Naive thymus-derived CD4-positive, alpha-beta T cell (primary cell): ENCODE measurements around the gene SLC22A31. TPM values are rescaled to one million over a fixed set of nuclear protein-coding genes. Genes with fewer than 3 reads are reported as not detected.
"Not testable (repeated sequence)": the region's sequence is repeated elsewhere in the genome, so short reads cannot be mapped to it uniquely, and the experiment has no call there.

Experiments
- ATAC-seq: fragments of 150-1000 bp; cut with Tn5 transposase; 2 replicates; pipeline ENCODE4 v1.10.0; 2021; ENCODE audit warnings: mild to moderate bottlenecking, moderate library complexity
- CTCF ChIA-PET: fragments of 350-600 bp; sonication (Branson Sonifier 250); formaldehyde crosslinking; loops from one replicate; lab custom pipeline; 2021; ENCODE audit warnings: antibody characterized with exemption; lab: Charles Lee
- POLR2A ChIA-PET: fragments of 350-600 bp; sonication (Branson Sonifier 250); formaldehyde crosslinking; loops from one replicate; lab custom pipeline; 2021; ENCODE audit warnings: antibody characterized with exemption, inconsistent platforms; lab: Charles Lee
- DNase-seq, 9 donors: peaks; one replicate each; pipeline versions ENCODE4 v3.0.0 to v3.0.0-alpha.2; 2020 to 2022; ENCODE audit warnings: mixed read lengths in 1 of 9
- H3K27ac ChIP-seq: one replicate; pipeline ENCODE4 v1.7.0; 2013; ENCODE audit warnings: mild to moderate bottlenecking, low read depth, low read length, moderate library complexity
- H3K27me3 ChIP-seq, 2 donors: one replicate each; pipeline ENCODE4 v1.7.0; 2013; ENCODE audit warnings: low read length in 2 of 2, mild to moderate bottlenecking in 2 of 2, moderate library complexity in 2 of 2; ENCODE audit not compliant: control insufficient read depth in 2 of 2, insufficient read depth in 2 of 2
- H3K36me3 ChIP-seq, 3 experiments: 1 replicate in 2 of 3; 2 replicates in 1 of 3; pipeline ENCODE4 v1.7.0; 2013; ENCODE audit warnings: low read length in 3 of 3, mild to moderate bottlenecking in 3 of 3, moderate library complexity in 1 of 3; ENCODE audit not compliant: insufficient read depth in 3 of 3, control insufficient read depth in 2 of 3
- H3K4me1 ChIP-seq, 2 donors: one replicate each; pipeline ENCODE4 v1.7.0; 2013; ENCODE audit warnings: low read length in 2 of 2, mild to moderate bottlenecking in 2 of 2, moderate library complexity in 1 of 2; ENCODE audit not compliant: control insufficient read depth in 2 of 2, insufficient read depth in 2 of 2
- H3K4me3 ChIP-seq: 2 replicates; pipeline ENCODE4 v1.7.0; 2013; ENCODE audit warnings: mild to moderate bottlenecking, low read length
- H3K9me3 ChIP-seq, 3 experiments: 1 replicate in 2 of 3; 2 replicates in 1 of 3; pipeline ENCODE4 v1.7.0; 2013; ENCODE audit warnings: low read length in 3 of 3; ENCODE audit not compliant: control insufficient read depth in 2 of 3
- H3K27ac Mint-ChIP-seq, 9 donors: one replicate each; pipeline ENCODE4 v1.8.0; 2020 to 2022; ENCODE audit warnings: mixed read lengths in 9 of 9, mild to moderate bottlenecking in 8 of 9, moderate library complexity in 5 of 9, inconsistent platforms in 2 of 9
- H3K27me3 Mint-ChIP-seq, 5 donors: one replicate each; pipeline ENCODE4 v1.8.0; 2021 to 2022; ENCODE audit warnings: mixed read lengths in 5 of 5, mild to moderate bottlenecking in 1 of 5
- H3K36me3 Mint-ChIP-seq, 5 donors: one replicate each; pipeline ENCODE4 v1.8.0; 2020 to 2022; ENCODE audit warnings: mixed read lengths in 5 of 5, mild to moderate bottlenecking in 3 of 5, inconsistent platforms in 1 of 5
- H3K4me1 Mint-ChIP-seq, 7 donors: one replicate each; pipeline ENCODE4 v1.8.0; 2020 to 2022; ENCODE audit warnings: mixed read lengths in 7 of 7, mild to moderate bottlenecking in 3 of 7, inconsistent platforms in 1 of 7
- H3K4me3 Mint-ChIP-seq, 10 donors: one replicate each; pipeline ENCODE4 v1.8.0; 2020 to 2022; ENCODE audit warnings: mild to moderate bottlenecking in 10 of 10, mixed read lengths in 10 of 10, moderate library complexity in 6 of 10, inconsistent platforms in 2 of 10
- H3K9me3 Mint-ChIP-seq, 11 donors: one replicate each; pipeline ENCODE4 v1.8.0; 2020 to 2022; ENCODE audit warnings: mixed read lengths in 11 of 11, mild to moderate bottlenecking in 4 of 11, inconsistent platforms in 1 of 11, moderate library complexity in 1 of 11
- intact Hi-C, 2 donors: fragments of 100-400 bp; cut with micrococcal nuclease; formaldehyde crosslinking; loops; one replicate each; pipeline ENCODE4 v1.15.1; 2023
- polyA plus RNA-seq, 2 donors: library from polyadenylated mRNA; unstranded; fragments of 300-500 nt; fragmentation: Illumina TruSeq; gene quantifications; one replicate each; pipeline ENCODE4 v1.2.3, GENCODE V29; 2021
- total RNA-seq, 6 experiments: library from RNA in 5 of 6; stranded (reverse) in 5 of 6; gene quantifications; 1 replicate in 5 of 6; 2 replicates in 1 of 6; pipeline ENCODE4 v1.2.3 and lab custom pipeline; 2021 to 2026

Gene SLC22A31
- total and polyA plus RNA-seq, 7 experiments from 2014 or later = 0.33 to 4.4 (median 1.8) TPM

DNA sequence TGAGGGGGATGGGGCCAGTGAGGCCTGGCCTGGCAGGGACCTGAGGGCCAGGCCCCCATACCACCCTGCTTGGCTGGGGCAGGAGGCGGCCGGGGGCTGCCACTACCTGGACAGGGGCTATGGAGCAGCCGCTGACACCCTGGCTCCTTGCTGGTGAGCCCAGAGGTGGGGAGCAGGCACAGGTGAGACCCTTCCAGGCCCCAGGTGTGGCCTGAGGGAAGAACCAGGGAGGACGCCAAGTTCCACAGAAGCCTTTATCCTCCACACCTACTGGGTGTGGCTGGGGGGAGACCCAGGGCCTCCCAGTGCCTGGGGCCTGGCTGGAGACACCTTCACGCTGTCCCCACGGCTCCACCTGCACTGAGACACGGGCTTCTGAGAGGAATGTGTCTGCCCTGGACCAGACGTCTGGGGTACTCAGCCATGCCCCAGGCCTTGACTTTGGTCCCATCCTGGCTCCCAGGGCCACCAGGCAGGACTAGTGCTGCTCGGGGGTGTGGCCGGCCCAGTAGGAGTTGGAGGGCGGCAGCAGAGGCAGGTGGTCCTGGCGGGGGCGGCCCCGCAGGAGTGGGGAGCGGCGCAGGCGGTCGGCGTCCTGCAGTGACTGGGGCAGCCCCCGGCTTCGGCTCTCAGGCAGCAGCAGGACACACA, 4.7 kb downstream of the SLC22A31 start:
- Histone ChIP-seq H3K36me3 (no peaks in the 10 kb centered on the region), H3K9me3 (no peaks in the 10 kb centered on the region), H3K4me1 (peaks cover 0 to 6% of the 10 kb centered on the region in 2 donors), H3K27ac (no peak overlapping the region), H3K4me3 (no peak overlapping the region), H3K27me3 (no peaks in the 10 kb centered on the region)
- no peaks in the 10 kb centered on the region for H3K9me3 Mint-ChIP-seq
- intact Hi-C loops = no loop called here
- no peak overlapping the region for H3K4me3 Mint-ChIP-seq
- ChIA-PET CTCF (no interaction called here), POLR2A (no interaction called here)
- H3K27ac Mint-ChIP-seq = no peak overlapping the region
- no peaks in the 10 kb centered on the region for H3K36me3 Mint-ChIP-seq
- no peak for DNase-seq
- peaks cover 0 to 12% (median 4%) of the 10 kb centered on the region in 7 donors for H3K4me1 Mint-ChIP-seq
- no peak for ATAC-seq
- H3K27me3 Mint-ChIP-seq = peaks cover 0 to 16% (median 7%) of the 10 kb centered on the region in 5 donors

DNA sequence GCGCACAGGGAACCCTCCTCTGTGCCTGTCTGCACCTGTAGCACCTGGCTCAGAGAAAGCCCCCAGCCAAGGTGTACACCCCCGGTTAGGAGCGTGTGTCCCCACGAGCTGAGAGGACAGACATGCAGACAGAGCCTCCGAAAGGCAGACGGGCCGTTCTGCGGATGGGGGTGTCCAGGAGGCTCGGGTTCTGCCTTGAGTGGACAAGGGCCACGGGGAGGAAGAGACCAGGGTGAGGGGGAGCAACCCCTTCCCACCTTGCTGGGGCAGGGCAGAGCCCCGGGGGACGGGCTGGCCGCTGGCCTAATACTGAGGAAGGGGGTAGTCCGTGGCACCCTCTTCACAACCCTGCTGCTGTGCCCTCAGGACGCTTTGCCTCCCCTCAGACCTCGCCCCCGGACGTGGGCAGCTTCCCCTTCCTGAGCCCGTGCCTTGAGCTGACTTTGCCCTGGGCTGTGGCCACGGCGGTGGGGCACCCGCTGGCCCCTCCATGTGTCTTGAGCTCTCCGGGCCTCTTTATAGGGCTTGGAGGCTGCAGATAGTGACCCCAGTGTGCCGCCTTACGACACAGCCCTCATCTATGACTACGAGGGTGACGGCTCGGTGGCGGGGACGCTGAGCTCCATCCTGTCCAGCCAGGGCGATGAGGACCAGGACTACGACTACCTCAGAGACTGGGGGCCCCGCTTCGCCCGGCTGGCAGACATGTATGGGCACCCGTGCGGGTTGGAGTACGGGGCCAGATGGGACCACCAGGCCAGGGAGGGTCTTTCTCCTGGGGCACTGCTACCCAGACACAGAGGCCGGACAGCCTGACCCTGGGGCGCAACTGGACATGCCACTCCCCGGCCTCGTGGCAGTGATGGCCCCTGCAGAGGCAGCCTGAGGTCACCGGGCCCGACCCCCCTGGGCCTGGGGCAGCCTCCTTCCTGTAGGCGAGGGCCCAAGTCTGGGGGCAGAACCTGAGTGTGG, 5.7 kb downstream of the SLC22A31 start:
- no peaks in the 10 kb centered on the region for H3K36me3 Mint-ChIP-seq
- no peaks in the 10 kb centered on the region for H3K27me3 ChIP-seq
- no peaks in the 10 kb centered on the region for H3K4me1 ChIP-seq
- intact Hi-C loops = no loop called here
- DNase-seq = no peak
- no peak overlapping the region for H3K27ac ChIP-seq
- ChIA-PET CTCF (interaction anchor here (0.7 kb wide), 1 partner anchor 575 kb away, joined by 4 read pairs; no protein-coding TSS in a partner anchor), POLR2A (interaction anchor here (0.6 kb wide), 1 partner anchor 728 kb away, joined by 3 read pairs; no protein-coding TSS in a partner anchor)
- H3K9me3 Mint-ChIP-seq = no peaks in the 10 kb centered on the region
- H3K36me3 ChIP-seq = no peaks in the 10 kb centered on the region
- peaks cover 0 to 5% (median 0%) of the 10 kb centered on the region in 7 donors for H3K4me1 Mint-ChIP-seq
- H3K27me3 Mint-ChIP-seq = peaks cover 0 to 15% (median 2%) of the 10 kb centered on the region in 5 donors
- H3K27ac Mint-ChIP-seq = no peak overlapping the region
- no peak for ATAC-seq
- no peak overlapping the region for H3K4me3 ChIP-seq
- peak overlapping the region in 1 of 10 donors; percentile 26 for H3K4me3 Mint-ChIP-seq
- H3K9me3 ChIP-seq = no peaks in the 10 kb centered on the region

DNA sequence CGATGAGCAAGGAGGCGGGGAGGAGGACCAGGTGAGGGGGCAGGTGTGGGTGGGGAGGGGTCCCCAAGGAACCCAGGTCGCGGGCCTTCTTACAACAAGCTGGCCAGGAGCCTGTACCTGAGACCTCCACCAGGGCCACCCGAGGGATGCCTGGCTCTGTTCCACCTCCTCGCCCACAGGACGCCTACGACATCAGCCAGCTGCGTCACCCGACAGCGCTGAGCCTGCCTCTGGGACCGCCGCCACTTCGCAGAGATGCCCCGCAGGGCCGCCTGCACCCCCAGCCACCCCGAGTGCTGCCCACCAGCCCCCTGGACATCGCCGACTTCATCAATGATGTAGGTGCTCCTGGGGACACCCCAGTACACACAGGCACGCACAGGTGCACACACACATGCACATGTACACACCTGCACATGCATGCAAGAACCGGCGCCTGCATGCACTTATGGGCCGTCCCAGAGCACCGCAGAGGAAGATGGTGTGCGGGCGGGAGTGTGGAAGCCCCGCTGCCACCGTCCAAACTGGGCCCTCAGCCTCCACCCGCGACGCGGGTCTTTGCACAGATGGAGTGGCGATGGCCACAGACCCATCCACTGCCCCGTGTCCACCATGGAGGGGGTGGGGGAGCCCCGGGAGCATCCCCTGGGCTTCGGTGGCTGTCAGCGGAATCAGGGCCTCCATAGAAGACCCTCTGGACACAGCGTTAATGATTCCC, 6.6 kb downstream of the SLC22A31 start:
- Mint-ChIP-seq H3K4me1 (peaks cover 0 to 5% (median 0%) of the 10 kb centered on the region in 7 donors), H3K4me3 (peak overlapping the region in 2 of 10 donors; percentile 26 to 29), H3K27me3 (peaks cover 0 to 11% (median 2%) of the 10 kb centered on the region in 5 donors), H3K9me3 (peaks cover 0 to 5% (median 0%) of the 10 kb centered on the region in 11 donors), H3K36me3 (no peaks in the 10 kb centered on the region), H3K27ac (no peak overlapping the region)
- DNase-seq (peak in 1 of 9 donors; percentile 6), ATAC-seq (no peak)
- no peak overlapping the region for H3K4me3 ChIP-seq
- H3K4me1 ChIP-seq = no peaks in the 10 kb centered on the region
- H3K9me3 ChIP-seq = no peaks in the 10 kb centered on the region
- H3K27ac ChIP-seq = no peak overlapping the region
- H3K27me3 ChIP-seq = no peaks in the 10 kb centered on the region
- ChIA-PET POLR2A (no interaction called here), CTCF (no interaction called here)
- H3K36me3 ChIP-seq = no peaks in the 10 kb centered on the region
- intact Hi-C loops = loop anchor here (1.0 to 2.0 kb wide), 6 partner anchors 8 to 337 kb away; partner anchors contain the start of genes CDH15 (in 1 of the 2), GALNS (in 1 of the 2), TRAPPC2L (in 1 of the 2) and ZNF778 (in 1 of the 2)

DNA sequence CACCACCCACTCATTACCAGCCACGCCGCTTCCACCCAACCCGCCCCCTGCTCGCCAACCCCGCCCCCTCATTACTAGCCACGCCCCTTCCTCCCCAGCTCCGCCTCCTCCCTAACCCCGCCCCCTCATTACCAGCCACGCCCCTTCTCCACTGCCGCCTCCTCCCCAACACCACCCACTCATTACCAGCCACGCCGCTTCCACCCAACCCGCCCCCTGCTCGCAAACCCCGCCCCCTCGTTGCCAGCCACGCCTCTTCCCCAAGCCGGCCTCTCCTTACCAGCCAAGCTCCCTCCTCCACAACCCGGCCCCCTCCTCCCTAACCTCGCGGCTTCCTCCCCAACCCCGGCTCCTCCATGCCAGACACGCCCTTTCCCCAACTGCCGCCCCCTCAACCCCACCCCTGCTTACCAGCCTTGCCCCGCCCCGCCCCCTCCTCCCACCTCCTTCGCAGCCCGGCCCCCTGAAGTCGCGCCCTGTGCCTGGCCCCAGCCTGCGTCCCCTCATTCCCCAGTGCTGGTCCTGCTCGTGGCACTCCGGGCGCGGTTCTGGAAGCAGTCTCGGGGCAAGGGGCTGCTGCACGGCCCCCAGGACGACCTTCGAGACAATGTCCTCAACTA, 7.3 kb downstream of the SLC22A31 start:
- DNase-seq (peak in 6 of 9 donors; percentile 45 to 61 (median 52)), ATAC-seq (no peak)
- H3K4me1 Mint-ChIP-seq = peaks cover 0 to 5% (median 0%) of the 10 kb centered on the region in 7 donors
- Histone ChIP-seq H3K27me3 (no peaks in the 10 kb centered on the region), H3K36me3 (no peaks in the 10 kb centered on the region), H3K27ac (no peak overlapping the region), H3K4me1 (no peaks in the 10 kb centered on the region), H3K4me3 (no peak overlapping the region), H3K9me3 (no peaks in the 10 kb centered on the region)
- no peak overlapping the region for H3K27ac Mint-ChIP-seq
- H3K36me3 Mint-ChIP-seq = no peaks in the 10 kb centered on the region
- intact Hi-C loops = loop anchor here (1.0 to 2.0 kb wide), 6 partner anchors 8 to 336 kb away; partner anchors contain the start of genes CDH15 (in 2 of the 2), GALNS (in 1 of the 2), TRAPPC2L (in 1 of the 2) and ZNF778 (in 1 of the 2)
- POLR2A ChIA-PET = interaction anchor here (0.6 to 0.7 kb wide), 4 partner anchors 14 to 93 kb away, joined by 3 to 4 read pairs (median 3); partner anchors contain the start of gene ZNF778
- H3K27me3 Mint-ChIP-seq = peaks cover 0 to 7% (median 2%) of the 10 kb centered on the region in 5 donors
- peak overlapping the region in 3 of 10 donors; percentile 6 to 47 (median 25) for H3K4me3 Mint-ChIP-seq
- CTCF ChIA-PET = interaction anchor here (0.7 kb wide), 2 partner anchors 36 to 50 kb away, joined by 4 to 5 read pairs; no protein-coding TSS in a partner anchor
- H3K9me3 Mint-ChIP-seq = peaks cover 0 to 5% (median 0%) of the 10 kb centered on the region in 11 donors

DNA sequence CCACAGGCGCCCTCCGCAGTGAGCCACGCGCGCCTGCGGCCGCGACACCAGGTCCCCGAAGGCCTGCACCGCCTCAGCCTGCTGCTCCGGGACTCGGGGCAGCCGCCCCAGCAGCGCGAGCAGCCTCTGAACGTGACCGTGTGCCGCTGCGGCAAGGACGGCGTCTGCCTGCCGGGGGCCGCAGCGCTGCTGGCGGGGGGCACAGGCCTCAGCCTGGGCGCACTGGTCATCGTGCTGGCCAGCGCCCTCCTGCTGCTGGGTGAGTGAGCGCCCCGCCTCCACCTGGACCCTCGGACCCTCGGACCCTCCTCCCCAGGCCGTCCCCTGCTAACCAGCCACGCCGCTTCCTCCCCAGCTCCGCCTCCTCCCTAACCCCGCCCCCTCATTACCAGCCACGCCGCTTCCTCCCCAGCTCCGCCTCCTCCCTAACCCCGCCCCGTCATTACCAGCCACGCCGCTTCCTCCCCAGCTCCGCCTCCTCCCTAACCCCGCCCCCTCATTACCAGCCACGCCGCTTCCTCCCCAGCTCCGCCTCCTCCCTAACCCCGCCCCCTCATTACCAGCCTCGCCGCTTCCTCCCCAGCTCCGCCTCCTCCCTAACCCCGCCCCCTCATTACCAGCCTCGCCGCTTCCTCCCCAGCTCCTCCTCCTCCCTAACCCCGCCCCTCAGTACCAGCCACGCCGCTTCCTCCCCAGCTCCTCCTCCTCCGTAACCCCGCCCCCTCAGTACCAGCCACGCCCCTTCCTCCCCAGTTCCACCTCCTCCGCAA, 8.0 kb downstream of the SLC22A31 start:
- DNase-seq = peak in 8 of 9 donors; percentile 69 to 87 (median 80)
- H3K9me3 ChIP-seq, H3K4me1 ChIP-seq, H3K27ac ChIP-seq, H3K27ac Mint-ChIP-seq, H3K4me1 Mint-ChIP-seq, H3K27me3 ChIP-seq, H3K36me3 ChIP-seq, H3K27me3 Mint-ChIP-seq, H3K36me3 Mint-ChIP-seq, H3K9me3 Mint-ChIP-seq: not testable (repeated sequence)
- POLR2A ChIA-PET = interaction anchor here (0.5 to 0.7 kb wide), 5 partner anchors 15 to 92 kb away, joined by 3 to 4 read pairs (median 3); partner anchors contain the start of gene ZNF778
- intact Hi-C loops = loop anchor here (1.0 to 2.0 kb wide), 6 partner anchors 9 to 336 kb away; partner anchors contain the start of genes CDH15 (in 1 of the 2), GALNS (in 1 of the 2), TRAPPC2L (in 1 of the 2) and ZNF778 (in 1 of the 2)
- peak; percentile 89 for ATAC-seq
- CTCF ChIA-PET = interaction anchor here (0.7 kb wide), 2 partner anchors 36 to 51 kb away, joined by 4 to 5 read pairs; no protein-coding TSS in a partner anchor
- peak overlapping the region in 3 of 10 donors; percentile 6 to 47 (median 25) for H3K4me3 Mint-ChIP-seq
- peak overlapping the region; percentile 37 for H3K4me3 ChIP-seq
